Ovary (tissue), 3 donors: Measurements from ENCODE around the gene CTNNA3.

Experiments
- POLR2A ChIP-seq: fragments of 450-650 bp; IDR thresholded peaks from one replicate; pipeline ENCODE4 v1.6.1; 2017; ENCODE audit warnings: antibody characterized with exemption, mild to moderate bottlenecking, moderate library complexity
- TF ChIP-seq, protein P1 (sequence below), 3 donors: fragments of 450-650 bp in 2 of 3; fragments of 200-600 bp in 1 of 3; IDR thresholded peaks; one replicate each; pipeline versions ENCODE4 v1.5.1 to v1.8.0; 2016 to 2022; ENCODE audit warnings: antibody characterized with exemption in 3 of 3, mild to moderate bottlenecking in 1 of 3
- donor health status: DM: no; HTN: no; CAD: no.

DNA sequence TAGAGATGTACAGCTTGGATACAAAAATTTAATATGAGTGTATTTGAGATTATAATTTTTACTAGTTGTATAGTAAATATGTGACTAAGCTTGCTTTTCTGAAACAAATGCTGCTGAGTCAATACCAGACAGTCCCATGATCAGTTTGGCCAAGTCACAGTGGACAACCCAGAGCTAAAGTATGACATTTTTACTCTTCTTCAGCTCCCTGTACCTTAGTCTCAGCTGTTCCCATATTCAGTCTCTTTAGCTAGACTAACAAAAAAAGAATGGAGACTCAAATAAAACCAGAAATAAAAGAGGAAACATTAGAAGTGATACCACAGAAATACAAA lies 189.3 kb downstream of the CTNNA3 start:
- TF ChIP-seq, protein P1, sequence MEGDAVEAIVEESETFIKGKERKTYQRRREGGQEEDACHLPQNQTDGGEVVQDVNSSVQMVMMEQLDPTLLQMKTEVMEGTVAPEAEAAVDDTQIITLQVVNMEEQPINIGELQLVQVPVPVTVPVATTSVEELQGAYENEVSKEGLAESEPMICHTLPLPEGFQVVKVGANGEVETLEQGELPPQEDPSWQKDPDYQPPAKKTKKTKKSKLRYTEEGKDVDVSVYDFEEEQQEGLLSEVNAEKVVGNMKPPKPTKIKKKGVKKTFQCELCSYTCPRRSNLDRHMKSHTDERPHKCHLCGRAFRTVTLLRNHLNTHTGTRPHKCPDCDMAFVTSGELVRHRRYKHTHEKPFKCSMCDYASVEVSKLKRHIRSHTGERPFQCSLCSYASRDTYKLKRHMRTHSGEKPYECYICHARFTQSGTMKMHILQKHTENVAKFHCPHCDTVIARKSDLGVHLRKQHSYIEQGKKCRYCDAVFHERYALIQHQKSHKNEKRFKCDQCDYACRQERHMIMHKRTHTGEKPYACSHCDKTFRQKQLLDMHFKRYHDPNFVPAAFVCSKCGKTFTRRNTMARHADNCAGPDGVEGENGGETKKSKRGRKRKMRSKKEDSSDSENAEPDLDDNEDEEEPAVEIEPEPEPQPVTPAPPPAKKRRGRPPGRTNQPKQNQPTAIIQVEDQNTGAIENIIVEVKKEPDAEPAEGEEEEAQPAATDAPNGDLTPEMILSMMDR (IDR thresholded peaks at IDR 0.05), result no peak
- TF ChIP-seq POLR2A, result no peak
